Posterior vena cava (tissue), 2 donors: ENCODE measurements around the gene RPLP1. TPM values are rescaled to one million over a fixed set of nuclear protein-coding genes. Genes with fewer than 3 reads are reported as not detected.
A peak's percentile ranks its signal among the peaks of the same experiment; 100 is the strongest.

Experiments used
- DNase-seq: peaks from one replicate; pipeline ENCODE4 v3.0.0-alpha.2; 2020; ENCODE audit warnings: low spot score
- intact Hi-C, 2 donors: fragments of 100-400 bp; cut with DNase I; formaldehyde crosslinking; loops; one replicate each; pipeline versions ENCODE4 v1.14.1 to v1.14.2; 2022 to 2023
- total RNA-seq, 2 donors: library from RNA; stranded (reverse); fragmentation: NEBNext Ultra II Directional; extraction: Animal tissue kit (Norgen Biotek cat#: 25700); gene quantifications; one replicate each; pipeline ENCODE4 v1.2.1, GENCODE V29; 2021
- donor health status: DM: yes; HTN: yes; CAD: no.
- donor health status: DM: yes; HTN: yes; CAD: no.

Gene RPLP1
- total RNA-seq, 2 donors from 2014 or later: 1,397 to 1,408 TPM

GRCh38 chr15:69484837-69485236 lies 32.2 kb downstream of the RPLP1 start:
- intact Hi-C loops: loop anchor here in 1 of 2 donors (10.0 kb wide), 1 partner anchor 1000 kb away; no protein-coding TSS in a partner anchor
- no peak for DNase-seq

GRCh38 chr15:69486481-69487110 lies 34.0 kb downstream of the RPLP1 start:
- intact Hi-C loops: loop anchor here in 1 of 2 donors (10.0 kb wide), 1 partner anchor 998 kb away; no protein-coding TSS in a partner anchor
- no peak for DNase-seq

GRCh38 chr15:69489073-69489571 lies 36.5 kb downstream of the RPLP1 start:
- DNase-seq: no peak
- intact Hi-C loops: loop anchor here in 1 of 2 donors (10.0 kb wide), 1 partner anchor 996 kb away; no protein-coding TSS in a partner anchor

- DNase-seq: no peak
- intact Hi-C loops: loop anchor here in 1 of 2 donors (5.0 kb wide), 1 partner anchor 1113 kb away; no protein-coding TSS in a partner anchor
Measured at GRCh38 chr15:69490356-69491037, 37.9 kb downstream of the RPLP1 start.

GRCh38 chr15:69491038-69491505 lies 38.5 kb downstream of the RPLP1 start:
- intact Hi-C loops: loop anchor here in 1 of 2 donors (5.0 kb wide), 1 partner anchor 1114 kb away; no protein-coding TSS in a partner anchor
- peak; percentile 86 for DNase-seq

GRCh38 chr15:69493406-69493805 lies 40.8 kb downstream of the RPLP1 start:
- intact Hi-C loops: loop anchor here in 1 of 2 donors (5.0 kb wide), 1 partner anchor 1116 kb away; no protein-coding TSS in a partner anchor

GRCh38 chr15:69496001-69496400 lies 43.4 kb downstream of the RPLP1 start:
- intact Hi-C loops: no loop called here
- no peak for DNase-seq

More at GRCh38 chr15:69493406-69493805, 40.8 kb downstream of the RPLP1 start:
- no peak for DNase-seq

GRCh38 chr15:69497076-69497475 lies 44.5 kb downstream of the RPLP1 start:
- intact Hi-C loops: no loop called here
- DNase-seq: no peak

- intact Hi-C loops: no loop called here
- DNase-seq: no peak
Measured at GRCh38 chr15:69497667-69498066, 45.0 kb downstream of the RPLP1 start.

GRCh38 chr15:69498282-69498681 lies 45.7 kb downstream of the RPLP1 start:
- DNase-seq: no peak
- intact Hi-C loops: no loop called here

- no peak for DNase-seq
- intact Hi-C loops: no loop called here
Measured at GRCh38 chr15:69498987-69499386, 46.4 kb downstream of the RPLP1 start.

GRCh38 chr15:69499521-69500211 lies 47.0 kb downstream of the RPLP1 start:
- no peak for DNase-seq
- intact Hi-C loops: no loop called here

- no peak for DNase-seq
- intact Hi-C loops: no loop called here
Measured at GRCh38 chr15:69500339-69500738, 47.7 kb downstream of the RPLP1 start.

- intact Hi-C loops: no loop called here
- no peak for DNase-seq
Measured at GRCh38 chr15:69501456-69501855, 48.8 kb downstream of the RPLP1 start.

- intact Hi-C loops: no loop called here
- peak; percentile 74 for DNase-seq
Measured at GRCh38 chr15:69502470-69503045, 49.9 kb downstream of the RPLP1 start.

GRCh38 chr15:69504352-69505040 lies 51.9 kb downstream of the RPLP1 start:
- no peak for DNase-seq
- intact Hi-C loops: no loop called here
